GM23248 (cell line): ENCODE measurements around the gene CENPI. TPM values are rescaled to one million over a fixed set of nuclear protein-coding genes. Genes with fewer than 3 reads are reported as not detected.

Experiments
- DNase-seq: peaks from one replicate; pipeline ENCODE4 v3.0.0-alpha.2; 2015
- H2AFZ ChIP-seq: fragments of 200-600 bp; sonication (generic); 2 replicates; pipeline ENCODE4 v1.6.1; 2016; ENCODE audit warnings: antibody characterized with exemption
- H3F3A ChIP-seq: fragments of 200-600 bp; sonication (generic); 2 replicates; pipeline ENCODE4 v1.6.1; 2016; ENCODE audit warnings: mild to moderate bottlenecking, antibody characterized with exemption, mixed run types; ENCODE audit not compliant: insufficient read depth
- H3K27ac ChIP-seq: fragments of 200-600 bp; sonication (generic); 2 replicates; pipeline ENCODE4 v1.5.1; 2016; ENCODE audit warnings: mild to moderate bottlenecking
- H3K27me3 ChIP-seq: fragments of 200-600 bp; sonication (generic); replicated peaks from 2 replicates; pipeline ENCODE4 v1.6.1; 2016; ENCODE audit warnings: mild to moderate bottlenecking; ENCODE audit not compliant: insufficient read depth
- H3K36me3 ChIP-seq: fragments of 200-600 bp; sonication (generic); 2 replicates; pipeline ENCODE4 v1.6.1; 2016; ENCODE audit warnings: low read depth, mild to moderate bottlenecking
- H3K4me1 ChIP-seq: fragments of 200-600 bp; sonication (generic); 2 replicates; pipeline ENCODE4 v1.6.1; 2016; ENCODE audit warnings: mild to moderate bottlenecking; ENCODE audit not compliant: insufficient read depth
- H3K4me2 ChIP-seq: fragments of 200-600 bp; sonication (generic); one replicate; pipeline ENCODE4 v1.6.1; 2016; ENCODE audit warnings: mild to moderate bottlenecking; ENCODE audit not compliant: unreplicated experiment
- H3K4me3 ChIP-seq: fragments of 200-600 bp; sonication (generic); 2 replicates; pipeline ENCODE4 v1.5.1; 2016; ENCODE audit warnings: mild to moderate bottlenecking
- H3K79me2 ChIP-seq: fragments of 200-600 bp; sonication (generic); 2 replicates; pipeline ENCODE4 v1.6.1; 2016; ENCODE audit warnings: mild to moderate bottlenecking; ENCODE audit not compliant: insufficient read depth
- H3K9ac ChIP-seq: fragments of 200-600 bp; sonication (generic); 2 replicates; pipeline ENCODE4 v1.6.1; 2016; ENCODE audit warnings: mild to moderate bottlenecking
- H3K9me2 ChIP-seq: fragments of 200-600 bp; sonication (generic); 2 replicates; pipeline ENCODE4 v1.6.1; 2016; ENCODE audit warnings: mixed run types, mild to moderate bottlenecking, moderate library complexity; ENCODE audit not compliant: insufficient read depth
- H3K9me3 ChIP-seq: fragments of 200-600 bp; sonication (generic); one replicate; pipeline ENCODE4 v1.6.1; 2017; ENCODE audit warnings: low read depth
- H4K20me1 ChIP-seq: fragments of 200-600 bp; sonication (generic); 2 replicates; pipeline ENCODE4 v1.6.0; 2016; ENCODE audit not compliant: insufficient read depth
- EZH2 ChIP-seq: fragments of 200-600 bp; sonication (generic); IDR thresholded peaks from 2 replicates; pipeline ENCODE4 v1.6.1; 2018; ENCODE audit warnings: antibody characterized with exemption, mild to moderate bottlenecking; ENCODE audit not compliant: insufficient read depth, poor library complexity, severe bottlenecking
- EZH2phosphoT487 ChIP-seq: fragments of 200-600 bp; sonication (generic); IDR thresholded peaks from 2 replicates; pipeline ENCODE4 v1.6.1; 2018; ENCODE audit warnings: antibody characterized with exemption, moderate library complexity, mild to moderate bottlenecking, low read depth; ENCODE audit not compliant: insufficient read depth
- WGBS, 2 experiments: methylation state at CpG; one replicate each; pipeline ENCODE4 v1.1.6; 2015 to 2017; ENCODE audit warnings: low lambda C conversion rate in 2 of 2, low coverage in 1 of 2; ENCODE audit errors: missing lambda C conversion rate in 2 of 2; 5-methylcytosine and 5-hydroxymethylcytosine counted together
- in situ Hi-C: fragments of 300-500 bp; cut with MboI; formaldehyde crosslinking; loops from 2 replicates; pipeline ENCODE4 v1.15.0; 2020
- polyA plus RNA-seq: library from polyadenylated mRNA; unstranded; fragments of >200 nt; fragmentation: Nextera tagmentation; extraction: Ambion mirVana; gene quantifications from 2 replicates; pipeline ENCODE4 v1.2.1, GENCODE V29; 2016
- total RNA-seq: library from RNA; depleted of rRNA; stranded (reverse); fragments of >200 nt; shearing (Covaris generic); gene quantifications from 2 replicates; pipeline ENCODE4 v1.2.3, GENCODE V29; 2014

CENPI gene
- total and polyA plus RNA-seq, 2 experiments from 2014 or later: 2.5 to 9.6 TPM

DNA sequence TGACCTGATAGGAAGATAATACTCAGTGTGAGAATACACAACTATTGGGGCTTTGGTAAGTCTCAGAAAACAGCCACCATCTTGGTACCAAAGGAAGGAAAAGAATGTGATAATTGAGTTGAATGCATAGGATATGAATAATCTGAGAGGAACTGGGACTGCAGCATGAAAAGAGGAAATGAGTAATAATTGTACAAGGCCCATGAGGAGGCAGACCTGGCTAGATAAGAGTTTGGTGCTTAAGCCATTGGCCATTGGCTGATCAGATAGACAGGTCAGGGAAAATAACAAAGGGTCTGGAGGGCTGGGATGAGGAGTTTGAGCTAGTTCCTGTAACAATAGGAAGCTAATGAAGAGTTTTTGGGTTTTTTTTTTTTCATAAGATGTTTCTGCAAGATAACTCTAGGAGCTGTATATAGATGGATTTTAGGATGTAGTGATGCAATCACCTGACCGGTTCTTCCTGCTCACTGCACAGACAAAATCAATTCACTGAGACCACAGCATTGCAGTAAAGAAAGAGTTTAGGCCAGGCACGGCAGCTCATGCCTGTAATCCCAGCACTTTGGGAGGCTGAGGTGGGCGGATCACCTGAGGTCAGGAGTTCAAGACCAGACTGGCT, 40.8 kb upstream of the CENPI start:
- no peaks in the 10 kb centered on the region for H3F3A ChIP-seq
- H3K9me3 ChIP-seq: no peaks in the 10 kb centered on the region
- H3K79me2 ChIP-seq: no peaks in the 10 kb centered on the region
- no peaks in the 10 kb centered on the region for H3K36me3 ChIP-seq
- H3K27ac ChIP-seq: no peak overlapping the region
- H3K4me2 ChIP-seq: no peak overlapping the region
- DNase-seq: peak; percentile 64
- WGBS, 2 experiments: 49 to 50% methylated on average over 2 to 3 of the region's 3 CpGs
- no peaks in the 10 kb centered on the region for H3K27me3 ChIP-seq
- no peak overlapping the region for H3K4me3 ChIP-seq
- no peaks in the 10 kb centered on the region for H4K20me1 ChIP-seq
- H2AFZ ChIP-seq: peak overlapping the region; percentile 64; the same call in 1 of the 2 replicates
- no peak overlapping the region for H3K9ac ChIP-seq
- H3K9me2 ChIP-seq: no peaks in the 10 kb centered on the region
- in situ Hi-C loops: no loop called here
- peaks cover 17% of the 10 kb centered on the region for H3K4me1 ChIP-seq
- TF ChIP-seq EZH2phosphoT487: no peak
- TF ChIP-seq EZH2: no peak

DNA sequence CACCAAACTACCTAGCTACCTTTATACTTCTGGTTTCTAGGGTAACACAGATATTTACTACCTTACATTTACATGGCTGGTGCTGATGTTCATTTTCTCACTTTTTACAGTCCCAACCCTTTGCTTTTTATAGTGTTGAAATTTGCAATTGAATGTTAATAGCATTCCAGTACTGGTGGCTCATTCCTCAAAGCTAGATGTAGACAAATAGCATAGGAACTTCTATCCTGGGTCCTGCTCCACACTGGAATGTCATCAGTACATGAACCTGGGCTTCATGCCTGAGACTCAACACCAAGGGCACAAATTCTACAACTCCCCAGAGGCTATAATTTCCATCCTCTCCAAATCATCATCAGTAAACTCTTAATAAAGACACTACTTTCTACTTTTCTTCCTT, 35.8 kb upstream of the CENPI start:
- no peak overlapping the region for H3K4me3 ChIP-seq
- no peaks in the 10 kb centered on the region for H3K36me3 ChIP-seq
- in situ Hi-C loops: no loop called here
- H4K20me1 ChIP-seq: no peaks in the 10 kb centered on the region
- no peaks in the 10 kb centered on the region for H3K9me3 ChIP-seq
- TF ChIP-seq EZH2 (no peak), EZH2phosphoT487 (no peak)
- peak overlapping the region; percentile 45; the same call in 1 of the 2 replicates for H2AFZ ChIP-seq
- peak overlapping the region; percentile 48 for H3K4me2 ChIP-seq
- H3K9me2 ChIP-seq: no peaks in the 10 kb centered on the region
- peak; percentile 36 for DNase-seq
- no peak overlapping the region for H3K27ac ChIP-seq
- H3K9ac ChIP-seq: no peak overlapping the region
- no peaks in the 10 kb centered on the region for H3K27me3 ChIP-seq
- H3K79me2 ChIP-seq: no peaks in the 10 kb centered on the region
- peaks cover 9% of the 10 kb centered on the region for H3K4me1 ChIP-seq
- no peaks in the 10 kb centered on the region; the same call in 1 of the 2 replicates for H3F3A ChIP-seq

DNA sequence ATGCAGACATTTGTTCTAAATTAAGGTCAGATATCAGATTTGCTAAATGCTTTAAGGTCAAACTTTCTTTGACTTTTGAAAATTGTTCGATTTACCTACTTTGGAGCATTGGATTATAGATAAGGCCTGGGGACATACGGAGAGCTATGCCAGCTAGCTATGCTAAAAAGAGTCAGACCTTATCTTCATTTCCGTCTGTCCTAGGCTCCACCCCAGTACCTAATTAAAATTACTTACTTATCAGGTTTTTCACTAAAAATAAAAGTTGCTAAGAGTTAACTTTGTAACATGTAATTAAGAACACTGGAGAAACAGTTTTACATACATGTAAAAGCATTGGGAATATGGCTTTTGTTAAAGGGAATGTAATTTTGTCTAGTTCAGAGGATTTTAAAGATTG, 26.4 kb upstream of the CENPI start:
- H3K9me3 ChIP-seq: no peaks in the 10 kb centered on the region
- H3K4me2 ChIP-seq: no peak overlapping the region
- H3K27me3 ChIP-seq: no peaks in the 10 kb centered on the region
- H3K4me3 ChIP-seq: no peak overlapping the region
- no peaks in the 10 kb centered on the region for H3F3A ChIP-seq
- DNase-seq: no peak
- H3K9me2 ChIP-seq: no peaks in the 10 kb centered on the region
- H3K36me3 ChIP-seq: no peaks in the 10 kb centered on the region
- no peaks in the 10 kb centered on the region for H3K4me1 ChIP-seq
- in situ Hi-C loops: no loop called here
- H3K9ac ChIP-seq: no peak overlapping the region
- TF ChIP-seq EZH2phosphoT487 (no peak), EZH2 (no peak)
- WGBS, 2 experiments: 82 to 95% methylated on average over 3 of the region's 3 CpGs
- no peak overlapping the region for H3K27ac ChIP-seq
- H4K20me1 ChIP-seq: no peaks in the 10 kb centered on the region
- no peaks in the 10 kb centered on the region for H3K79me2 ChIP-seq
- H2AFZ ChIP-seq: no peak overlapping the region

DNA sequence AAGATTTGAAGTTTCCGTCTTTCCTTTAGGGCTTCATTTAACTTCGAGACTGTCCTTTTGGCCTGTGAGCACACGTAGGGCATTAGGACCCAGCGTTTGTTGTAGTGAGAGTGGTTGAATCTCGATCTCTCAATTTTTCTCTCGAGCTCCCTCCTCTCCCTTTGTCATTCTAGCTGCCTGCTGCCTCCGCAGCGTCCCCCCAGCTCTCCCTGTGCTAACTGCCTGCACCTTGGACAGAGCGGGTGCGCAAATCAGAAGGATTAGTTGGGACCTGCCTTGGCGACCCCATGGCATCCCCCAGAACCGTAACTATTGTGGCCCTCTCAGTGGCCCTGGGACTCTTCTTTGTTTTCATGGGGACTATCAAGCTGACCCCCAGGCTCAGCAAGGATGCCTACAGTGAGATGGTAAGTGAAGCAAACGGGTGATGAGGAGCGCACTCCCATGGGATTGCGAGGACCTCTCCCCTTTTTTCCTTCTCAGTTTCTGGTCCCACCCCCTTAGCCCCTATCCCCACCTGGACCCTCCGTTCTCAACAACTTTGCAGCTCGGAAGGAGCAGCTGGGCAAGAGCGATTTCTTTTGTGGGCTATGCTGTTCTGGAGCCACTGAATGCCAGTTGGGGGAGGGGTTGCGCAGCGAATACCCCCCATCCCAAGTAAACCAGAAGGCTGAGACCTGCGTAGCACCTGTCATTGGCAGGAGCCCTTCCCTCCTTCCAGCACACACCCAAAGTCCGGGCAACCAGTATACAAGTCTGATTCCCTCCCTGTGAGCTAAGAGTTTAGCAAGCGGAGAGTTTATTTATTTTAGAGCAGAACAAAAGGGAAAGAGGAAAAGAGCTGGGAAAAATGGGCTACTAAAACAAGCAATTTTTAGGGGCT, 19.0 kb upstream of the CENPI start, which contains the start of gene TMEM35A:
TSS of gene TMEM35A (plus strand) at position 164 of the 883 bp plus-strand sequence. CDS start at position 288, 124 bp downstream.
- no peak within 1 kb of the TSS for H3K27ac ChIP-seq

More for the DNA sequence above, 19.0 kb upstream of the CENPI start, which contains the start of gene TMEM35A:
- TF ChIP-seq EZH2phosphoT487 (no peak), EZH2 (no peak)
- Histone ChIP-seq H3K27me3 (no peaks in the 10 kb centered on the region), H3K36me3 (no peaks in the 10 kb centered on the region), H3K9ac (no peak within 1 kb of the TSS), H3K4me1 (no peaks in the 10 kb centered on the region), H3K9me2 (no peaks in the 10 kb centered on the region), H2AFZ (peak within 1 kb of the TSS; percentile 58), H4K20me1 (no peaks in the 10 kb centered on the region), H3K79me2 (no peaks in the 10 kb centered on the region), H3K4me2 (peak within 1 kb of the TSS; percentile 68), H3K9me3 (no peaks in the 10 kb centered on the region), H3F3A (no peaks in the 10 kb centered on the region), H3K4me3 (peak within 1 kb of the TSS; percentile 62)
- in situ Hi-C loops: no loop called here
- 6 to 11% methylated on average over 19 to 23 of the region's 23 CpGs for WGBS, 2 experiments
- DNase-seq: peak; percentile 46
